ENCODE data around the gene SCN4B. TPM values are rescaled to one million over a fixed set of nuclear protein-coding genes. Genes with fewer than 3 reads are reported as not detected.

SCN4B gene
- polyA plus RNA-seq, 1 donor (not counting 4 experiments of a cell fraction or from before 2014, with no cell fraction given), result 7.7 TPM

DNA sequence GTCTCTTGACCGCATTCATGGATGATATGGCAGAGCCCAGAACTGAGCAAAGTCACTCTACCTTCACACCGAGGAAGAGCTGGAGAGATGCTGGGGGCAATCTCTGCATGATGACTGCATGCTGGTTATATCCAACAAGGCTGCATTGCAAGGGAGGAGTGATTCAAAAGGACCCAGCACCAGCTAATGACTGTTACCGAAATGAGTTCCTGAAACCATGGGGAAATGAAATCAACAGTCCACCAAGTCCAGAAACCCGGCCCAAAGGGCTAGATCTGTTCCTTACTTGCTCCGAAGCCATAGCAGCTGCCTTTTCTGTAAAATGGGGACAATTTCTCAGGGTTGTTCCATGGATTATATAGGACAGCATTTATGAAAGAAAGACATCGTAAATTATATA lies 64.7 kb downstream of the SCN4B start:
- Histone ChIP-seq H2AFZ (ENCODE audit: control insufficient read depth, low read length) (no peak overlapping the region), H3K4me3 (ENCODE audit: control insufficient read depth in 2 of 3, extremely low read depth in 1 of 3, insufficient read depth in 2 of 3, low read depth in 1 of 3, low read length in 3 of 3) (no peak overlapping the region), H3K4me2 (ENCODE audit: control insufficient read depth, extremely low read depth, insufficient read depth, low read depth, low read length) (no peak overlapping the region), H3K79me2 (ENCODE audit: control insufficient read depth, insufficient read depth, low read length) (no peaks in the 10 kb centered on the region), H4K20me1 (ENCODE audit: control insufficient read depth, extremely low read depth, insufficient read depth, low read length) (no peaks in the 10 kb centered on the region), H3K9ac (ENCODE audit: control insufficient read depth, extremely low read depth, insufficient read depth, low read length) (no peak overlapping the region), H3K27me3 (ENCODE audit: control insufficient read depth, extremely low read depth, insufficient read depth, low read length) (no peaks in the 10 kb centered on the region), H3K4me1 (ENCODE audit: control insufficient read depth, extremely low read depth, insufficient read depth, low read length) (peaks cover 5% of the 10 kb centered on the region), H3K27ac (ENCODE audit: control insufficient read depth, insufficient read depth, low read length) (no peak overlapping the region), H3K9me3 (ENCODE audit: control insufficient read depth, low read depth, low read length) (peaks cover 21% of the 10 kb centered on the region), H3K36me3 (ENCODE audit: control insufficient read depth in 2 of 2, extremely low read depth in 1 of 2, insufficient read depth in 2 of 2, low read length in 2 of 2) (no peaks in the 10 kb centered on the region), H3K9me1 (ENCODE audit: control insufficient read depth, extremely low read depth, insufficient read depth, low read length) (no peaks in the 10 kb centered on the region)
- FAIRE-seq, result no peak
- no peak for DNase-seq (ENCODE audit: low read depth, low spot score)
- dilution Hi-C loops (cut with MboI; ENCODE audit: extremely low pct_ligation_motif_present, low sequenced_read_pairs), result no loop called here
- TF ChIP-seq CTCF (optimal IDR thresholded peaks at IDR 0.05 in 1 of 3, IDR thresholded peaks at IDR 0.05 in 1 of 3, conservative IDR thresholded peaks at IDR 0.05 in 1 of 3; ENCODE audit: extremely low read depth in 1 of 3, insufficient read depth in 2 of 3, low read length in 3 of 3) (no peak), EZH2 (IDR thresholded peaks at IDR 0.05; ENCODE audit: low read length) (no peak)

GRCh38 chr11:118086913-118087768 lies 65.5 kb downstream of the SCN4B start, which contains the start of gene SMIM35:
Gene SMIM35 (minus strand): TSS chr11:118086963. CDS start chr11:118086757, 206 bp downstream.
- FAIRE-seq (no peak), DNase-seq (ENCODE audit: low read depth, low spot score) (no peak)
- Histone ChIP-seq H3K4me3 (ENCODE audit: control insufficient read depth in 2 of 3, extremely low read depth in 1 of 3, insufficient read depth in 2 of 3, low read depth in 1 of 3, low read length in 3 of 3) (no peak within 1 kb of the TSS), H3K27me3 (ENCODE audit: control insufficient read depth, extremely low read depth, insufficient read depth, low read length) (no peaks in the 10 kb centered on the region), H3K79me2 (ENCODE audit: control insufficient read depth, insufficient read depth, low read length) (no peaks in the 10 kb centered on the region), H2AFZ (ENCODE audit: control insufficient read depth, low read length) (no peak within 1 kb of the TSS), H4K20me1 (ENCODE audit: control insufficient read depth, extremely low read depth, insufficient read depth, low read length) (no peaks in the 10 kb centered on the region), H3K4me2 (ENCODE audit: control insufficient read depth, extremely low read depth, insufficient read depth, low read depth, low read length) (no peak within 1 kb of the TSS), H3K9ac (ENCODE audit: control insufficient read depth, extremely low read depth, insufficient read depth, low read length) (no peak within 1 kb of the TSS), H3K27ac (ENCODE audit: control insufficient read depth, insufficient read depth, low read length) (no peak within 1 kb of the TSS), H3K4me1 (ENCODE audit: control insufficient read depth, extremely low read depth, insufficient read depth, low read length) (peaks cover 3% of the 10 kb centered on the region), H3K9me3 (ENCODE audit: control insufficient read depth, low read depth, low read length) (peaks cover 21% of the 10 kb centered on the region), H3K9me1 (ENCODE audit: control insufficient read depth, extremely low read depth, insufficient read depth, low read length) (no peaks in the 10 kb centered on the region), H3K36me3 (ENCODE audit: control insufficient read depth in 2 of 2, extremely low read depth in 1 of 2, insufficient read depth in 2 of 2, low read length in 2 of 2) (no peaks in the 10 kb centered on the region)
- dilution Hi-C loops (cut with MboI; ENCODE audit: extremely low pct_ligation_motif_present, low sequenced_read_pairs), result no loop called here
- TF ChIP-seq CTCF (optimal IDR thresholded peaks at IDR 0.05 in 1 of 3, IDR thresholded peaks at IDR 0.05 in 1 of 3, conservative IDR thresholded peaks at IDR 0.05 in 1 of 3; ENCODE audit: extremely low read depth in 1 of 3, insufficient read depth in 2 of 3, low read length in 3 of 3) (no peak), EZH2 (IDR thresholded peaks at IDR 0.05; ENCODE audit: low read length) (no peak)
